ENCODE measurements around the gene SPEF2. TPM values are rescaled to one million over a fixed set of nuclear protein-coding genes. Genes with fewer than 3 reads are reported as not detected.

Gene SPEF2
- total and polyA plus RNA-seq, 4 donors: 0.42 to 4.5 (median 2.1) TPM

DNA sequence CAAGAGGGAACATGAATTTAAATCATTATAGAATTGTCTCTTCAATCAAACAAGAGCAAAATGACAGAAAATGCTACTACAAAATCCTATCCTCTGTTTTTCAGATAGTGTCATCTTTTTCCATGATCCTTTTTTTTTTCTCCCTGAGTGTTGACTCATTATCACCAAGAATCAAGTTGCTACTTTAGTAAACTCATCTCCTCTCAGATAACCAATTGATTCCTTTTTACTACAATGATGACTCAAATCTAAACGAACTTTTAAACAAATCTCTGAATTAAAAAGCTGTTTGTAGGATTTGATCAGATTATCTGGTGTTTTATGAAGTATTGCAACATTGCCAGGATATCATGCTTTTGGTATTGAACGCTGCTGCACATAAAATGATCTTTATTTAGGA, 215.1 kb downstream of the SPEF2 start (continued):
- TF ChIP-seq RXRA (IDR thresholded peaks at IDR 0.05): no peak

GRCh38 chr5:35833224-35833623, 215.6 kb downstream of the SPEF2 start:
- no peak overlapping the region for H3K27ac ChIP-seq (ENCODE audit: low read depth in 1 of 2, low read length in 2 of 2)
- no peak overlapping the region for H3K4me3 ChIP-seq (ENCODE audit: low read depth in 1 of 3, low read length in 3 of 3)

DNA sequence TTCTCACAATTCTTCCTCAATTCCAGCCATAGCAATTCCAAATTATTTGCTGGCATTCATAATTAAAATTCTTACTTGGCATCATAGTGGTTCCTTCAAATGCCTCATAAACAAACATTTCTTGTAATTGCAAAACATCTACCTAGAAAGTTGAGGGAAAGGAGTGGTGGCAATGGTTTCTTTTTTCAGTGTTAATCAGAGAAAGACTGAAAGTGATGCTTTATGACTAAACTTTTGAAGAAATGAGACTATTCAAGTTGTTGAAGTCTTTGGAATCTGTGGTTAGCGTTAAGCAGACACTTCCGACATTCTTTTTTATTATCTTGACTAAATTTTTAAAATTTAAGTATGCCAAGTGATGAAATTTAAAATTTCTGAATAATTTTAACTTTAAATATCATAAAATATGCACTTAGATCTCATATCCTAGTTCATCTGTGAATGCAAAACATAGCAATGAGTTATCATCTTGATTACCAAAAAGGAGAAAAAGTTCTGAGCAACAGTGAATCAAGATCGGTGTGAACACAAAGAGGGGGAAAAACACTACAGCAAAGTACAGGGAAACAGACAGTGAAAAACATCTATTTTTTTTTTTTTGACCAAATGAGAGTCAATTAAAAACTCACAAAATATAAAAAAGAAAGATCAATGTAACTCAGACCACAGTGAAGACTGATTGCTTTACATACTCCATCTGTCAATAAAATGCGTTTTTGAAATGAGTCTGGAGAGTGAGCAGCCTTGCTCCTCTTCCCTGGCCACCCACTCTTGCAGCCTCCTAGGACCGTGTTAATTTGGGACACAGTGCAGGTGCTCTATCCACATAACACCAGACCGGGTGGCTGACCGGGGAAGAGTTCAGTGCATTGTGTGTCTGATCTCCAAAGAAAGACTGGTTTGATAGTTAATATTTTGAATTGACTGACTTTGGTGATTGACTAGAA, 218.4 kb downstream of the SPEF2 start:
- no peaks in the 10 kb centered on the region for H3K27me3 ChIP-seq (ENCODE audit: control insufficient read depth in 4 of 4, insufficient read depth in 4 of 4, low read length in 3 of 4)
- WGBS: 81% methylated on average over 7 of the region's 7 CpGs

More at GRCh38 chr5:35833224-35833623, 215.6 kb downstream of the SPEF2 start:
- no peak for DNase-seq (ENCODE audit: low spot score)
- H3K27me3 ChIP-seq (ENCODE audit: control insufficient read depth in 4 of 4, insufficient read depth in 4 of 4, low read length in 3 of 4): no peaks in the 10 kb centered on the region
- TF ChIP-seq YY1 (IDR thresholded peaks at IDR 0.05): no peak
- TF ChIP-seq GABPA (IDR thresholded peaks at IDR 0.05 in 1 of 2, conservative IDR thresholded peaks at IDR 0.05 in 1 of 2): no peak
- no peak for TF ChIP-seq REST (IDR thresholded peaks at IDR 0.05)
- no peak for TF ChIP-seq FOXA2 (IDR thresholded peaks at IDR 0.05)
- TF ChIP-seq JUND (IDR thresholded peaks at IDR 0.05): no peak
- no peaks in the 10 kb centered on the region for H3K36me3 ChIP-seq (ENCODE audit: control insufficient read depth in 4 of 4, insufficient read depth in 3 of 4, low read depth in 1 of 4, low read length in 3 of 4)
- H3K4me1 ChIP-seq (ENCODE audit: control insufficient read depth in 4 of 4, insufficient read depth in 4 of 4, low read length in 3 of 4): no peaks in the 10 kb centered on the region
- H3K9ac ChIP-seq (ENCODE audit: low read depth in 1 of 2, low read length in 2 of 2): no peak overlapping the region
- no peaks in the 10 kb centered on the region for H3K9me3 ChIP-seq (ENCODE audit: control insufficient read depth in 4 of 4, low read length in 3 of 4)
- 89% methylated on average over 2 of the region's 2 CpGs for WGBS

More for the DNA sequence above, 218.4 kb downstream of the SPEF2 start:
- Histone ChIP-seq H3K4me1 (ENCODE audit: control insufficient read depth in 4 of 4, insufficient read depth in 4 of 4, low read length in 3 of 4) (no peaks in the 10 kb centered on the region), H3K27ac (ENCODE audit: low read depth in 1 of 2, low read length in 2 of 2) (no peak overlapping the region), H3K9me3 (ENCODE audit: control insufficient read depth in 4 of 4, low read length in 3 of 4) (no peaks in the 10 kb centered on the region), H3K9ac (ENCODE audit: low read depth in 1 of 2, low read length in 2 of 2) (no peak overlapping the region), H3K4me3 (ENCODE audit: low read depth in 1 of 3, low read length in 3 of 3) (no peak overlapping the region), H3K36me3 (ENCODE audit: control insufficient read depth in 4 of 4, insufficient read depth in 3 of 4, low read depth in 1 of 4, low read length in 3 of 4) (no peaks in the 10 kb centered on the region)
- TF ChIP-seq REST (IDR thresholded peaks at IDR 0.05) (no peak), CTCF (IDR thresholded peaks at IDR 0.05; ENCODE audit: low read depth, low read length, missing input control) (no peak), SP1 (IDR thresholded peaks at IDR 0.05) (no peak), EGR1 (IDR thresholded peaks at IDR 0.05; ENCODE audit: low read depth in 2 of 2) (no peak), NR2F2 (IDR thresholded peaks at IDR 0.05) (no peak), HNF4G (IDR thresholded peaks at IDR 0.05) (no peak), FOXA1 (IDR thresholded peaks at IDR 0.05) (no peak), HNF4A (conservative IDR thresholded peaks at IDR 0.05) (no peak), TAF1 (conservative IDR thresholded peaks at IDR 0.05) (no peak), JUND (IDR thresholded peaks at IDR 0.05) (no peak), RAD21 (IDR thresholded peaks at IDR 0.05) (no peak), MAX (IDR thresholded peaks at IDR 0.05) (no peak)
- TF ChIP-seq, protein P1, sequence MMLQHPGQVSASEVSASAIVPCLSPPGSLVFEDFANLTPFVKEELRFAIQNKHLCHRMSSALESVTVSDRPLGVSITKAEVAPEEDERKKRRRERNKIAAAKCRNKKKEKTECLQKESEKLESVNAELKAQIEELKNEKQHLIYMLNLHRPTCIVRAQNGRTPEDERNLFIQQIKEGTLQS (IDR thresholded peaks at IDR 0.05): no peak
- no peak for DNase-seq (ENCODE audit: low spot score)

All from liver (tissue), 9 donors.